SK-N-SH (cell line): ENCODE measurements around the gene RHOA.

Source experiments
- CTCF ChIP-seq: fragments of 200-600 bp; sonication (generic); IDR thresholded peaks from 2 replicates; pipeline ENCODE4 v1.6.1; 2017; ENCODE audit warnings: antibody characterized with exemption, mild to moderate bottlenecking, moderate library complexity
- JUND ChIP-seq: IDR thresholded peaks from 2 replicates; pipeline ENCODE4 v1.4.0; 2012
- PBX3 ChIP-seq: IDR thresholded peaks from 2 replicates; pipeline ENCODE4; 2012
- POLR2AphosphoS5 ChIP-seq: IDR thresholded peaks from 2 replicates; pipeline ENCODE4 v1.6.1; 2012; ENCODE audit warnings: low read depth, low read length
- RXRA ChIP-seq: IDR thresholded peaks from 2 replicates; pipeline ENCODE4 v1.4.0; 2012; ENCODE audit warnings: low read depth, mild to moderate bottlenecking, borderline replicate concordance
- TAF1 ChIP-seq: IDR thresholded peaks from 2 replicates; pipeline ENCODE4 v1.6.1; 2012; ENCODE audit warnings: low read depth, mild to moderate bottlenecking, low read length, moderate library complexity, borderline replicate concordance

GRCh38 chr3:49343163-49343562 lies 68.6 kb downstream of the RHOA start:
- TF ChIP-seq CTCF (no peak), RXRA (no peak), PBX3 (no peak), JUND (no peak), POLR2AphosphoS5 (no peak), TAF1 (no peak)
